Fibroblast of lung (primary cell): ENCODE results near the gene ADCY9.

Experiments used
- EZH2 ChIP-seq: IDR thresholded peaks from 2 replicates; pipeline ENCODE4 v1.5.1; 2012; ENCODE audit warnings: low read length, control low read depth, mild to moderate bottlenecking; ENCODE audit errors: missing control alignments
- TF ChIP-seq, protein P1 (sequence below), 2 donors: IDR thresholded peaks in 1 of 2; conservative IDR thresholded peaks in 1 of 2; 1 replicate in 1 of 2; 2 replicates in 1 of 2; pipeline ENCODE4 v1.5.1; 2011 to 2012; ENCODE audit warnings: low read length in 2 of 2, control low read depth in 1 of 2, inconsistent platforms in 1 of 2, low read depth in 1 of 2, mild to moderate bottlenecking in 1 of 2

DNA sequence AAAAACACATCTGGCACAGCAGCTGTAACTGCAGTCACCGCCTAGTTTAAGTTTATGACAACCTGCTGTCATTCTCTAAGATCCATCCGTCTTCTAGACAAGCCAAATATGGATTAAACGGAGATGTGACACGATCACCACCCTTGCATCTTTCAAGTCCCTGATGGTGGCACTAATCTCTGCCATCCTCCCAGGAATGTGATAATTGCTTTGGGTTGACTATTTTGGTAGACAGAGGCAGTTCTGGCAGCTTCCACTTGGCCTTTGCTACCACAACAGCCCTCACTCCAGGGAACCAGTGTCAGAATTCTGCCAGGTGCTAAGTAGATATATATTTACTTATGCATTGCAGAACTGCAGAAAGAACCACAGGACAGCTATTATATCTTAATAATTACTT is 81.3 kb downstream of the ADCY9 start:
- TF ChIP-seq, protein P1, sequence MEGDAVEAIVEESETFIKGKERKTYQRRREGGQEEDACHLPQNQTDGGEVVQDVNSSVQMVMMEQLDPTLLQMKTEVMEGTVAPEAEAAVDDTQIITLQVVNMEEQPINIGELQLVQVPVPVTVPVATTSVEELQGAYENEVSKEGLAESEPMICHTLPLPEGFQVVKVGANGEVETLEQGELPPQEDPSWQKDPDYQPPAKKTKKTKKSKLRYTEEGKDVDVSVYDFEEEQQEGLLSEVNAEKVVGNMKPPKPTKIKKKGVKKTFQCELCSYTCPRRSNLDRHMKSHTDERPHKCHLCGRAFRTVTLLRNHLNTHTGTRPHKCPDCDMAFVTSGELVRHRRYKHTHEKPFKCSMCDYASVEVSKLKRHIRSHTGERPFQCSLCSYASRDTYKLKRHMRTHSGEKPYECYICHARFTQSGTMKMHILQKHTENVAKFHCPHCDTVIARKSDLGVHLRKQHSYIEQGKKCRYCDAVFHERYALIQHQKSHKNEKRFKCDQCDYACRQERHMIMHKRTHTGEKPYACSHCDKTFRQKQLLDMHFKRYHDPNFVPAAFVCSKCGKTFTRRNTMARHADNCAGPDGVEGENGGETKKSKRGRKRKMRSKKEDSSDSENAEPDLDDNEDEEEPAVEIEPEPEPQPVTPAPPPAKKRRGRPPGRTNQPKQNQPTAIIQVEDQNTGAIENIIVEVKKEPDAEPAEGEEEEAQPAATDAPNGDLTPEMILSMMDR (conservative IDR thresholded peaks at IDR 0.05 in 1 of 2, IDR thresholded peaks at IDR 0.05 in 1 of 2; ENCODE audit: low read depth in 1 of 2, low read length in 2 of 2) = no peak
- TF ChIP-seq EZH2 = no peak
